GM21447 (cell line): ENCODE measurements around the gene GGNBP2.

Source experiments
- ATAC-seq: cut with Tn5 transposase; IDR thresholded peaks from one replicate; pipeline ENCODE4 v1.9.1; 2021; ENCODE audit not compliant: unreplicated experiment

GGNBP2 gene

GRCh38 chr17:36550491-36551417 is 6.0 kb downstream of the GGNBP2 start:
- ATAC-seq = no peak

- ATAC-seq = no peak
Observed at GRCh38 chr17:36553459-36553858, 8.7 kb downstream of the GGNBP2 start.

- ATAC-seq = no peak
Observed at GRCh38 chr17:36566081-36566480, 21.4 kb downstream of the GGNBP2 start.

- no peak for ATAC-seq
Observed at GRCh38 chr17:36575028-36575427, 30.3 kb downstream of the GGNBP2 start.

GRCh38 chr17:36576793-36577192 is 32.1 kb downstream of the GGNBP2 start:
- ATAC-seq = no peak

- no peak for ATAC-seq
Observed at GRCh38 chr17:36578671-36579070, 34.0 kb downstream of the GGNBP2 start.

GRCh38 chr17:36583787-36584186 is 39.1 kb downstream of the GGNBP2 start:
- no peak for ATAC-seq

GRCh38 chr17:36586138-36586537 is 41.4 kb downstream of the GGNBP2 start:
- no peak for ATAC-seq

GRCh38 chr17:36590082-36590481 is 45.4 kb downstream of the GGNBP2 start:
- ATAC-seq = no peak

- peak; percentile 86 for ATAC-seq
Observed at GRCh38 chr17:36591434-36592315, 47.0 kb downstream of the GGNBP2 start, which contains the start of gene DHRS11. Gene DHRS11, plus strand, starts transcription at chr17:36591879. Its CDS starts 131 bp downstream, at chr17:36592010.

GRCh38 chr17:36592316-36592715 is 47.6 kb downstream of the GGNBP2 start:
- peak; percentile 20 for ATAC-seq

GRCh38 chr17:36592716-36593321 is 48.1 kb downstream of the GGNBP2 start:
- ATAC-seq = no peak

GRCh38 chr17:36593656-36594316 is 49.1 kb downstream of the GGNBP2 start:
- no peak for ATAC-seq

GRCh38 chr17:36594626-36595401 is 50.1 kb downstream of the GGNBP2 start:
- ATAC-seq = no peak

GRCh38 chr17:36597226-36597625 is 52.5 kb downstream of the GGNBP2 start:
- ATAC-seq = no peak

GRCh38 chr17:36597866-36598777 is 53.4 kb downstream of the GGNBP2 start:
- no peak for ATAC-seq

GRCh38 chr17:36598951-36599401 is 54.3 kb downstream of the GGNBP2 start:
- no peak for ATAC-seq

- no peak for ATAC-seq
Observed at GRCh38 chr17:36599546-36600250, 55.0 kb downstream of the GGNBP2 start.
